Testis (tissue), 3 donors: ENCODE results near the gene KLHL3. TPM values are rescaled to one million over a fixed set of nuclear protein-coding genes. Genes with fewer than 3 reads are reported as not detected.

Experiments
- DNase-seq: peaks from one replicate; pipeline ENCODE4 v3.0.0-alpha.2; 2019
- H3K27ac ChIP-seq, 2 donors: fragments of 200-600 bp; sonication (generic); one replicate each; pipeline ENCODE4 v1.5.1; 2019
- H3K27me3 ChIP-seq: fragments of 200-600 bp; sonication (generic); one replicate; pipeline ENCODE4 v1.5.1; 2019
- H3K36me3 ChIP-seq: fragments of 200-600 bp; sonication (generic); one replicate; pipeline ENCODE4 v1.5.1; 2017; ENCODE audit warnings: low read depth; ENCODE audit errors: missing control alignments
- H3K4me1 ChIP-seq: fragments of 200-600 bp; sonication (generic); one replicate; pipeline ENCODE4 v1.5.1; 2019
- H3K4me3 ChIP-seq, 2 donors: fragments of 200-600 bp; sonication (generic); one replicate each; pipeline ENCODE4 v1.5.1; 2017 to 2019
- H3K9me3 ChIP-seq: fragments of 200-600 bp; sonication (generic); one replicate; pipeline ENCODE4 v1.5.1; 2017
- POLR2A ChIP-seq: fragments of 450-650 bp; IDR thresholded peaks from one replicate; pipeline ENCODE4 v1.6.1; 2017; ENCODE audit warnings: antibody characterized with exemption, mild to moderate bottlenecking, moderate library complexity
- WGBS, 2 donors: methylation state at CpG; one replicate each; pipeline ENCODE4 v1.1.5; 2018; 5-methylcytosine and 5-hydroxymethylcytosine counted together
- intact Hi-C: fragments of 100-400 bp; cut with DNase I; formaldehyde crosslinking; loops from one replicate; pipeline ENCODE4 v1.15.1; 2023; ENCODE audit warnings: low total_unique reads
- polyA plus RNA-seq: library from polyadenylated mRNA; stranded (reverse); fragments of 350-450 nt; fragmentation: Illumina TruSeq; extraction: RNeasy Lipid Tissue Mini Kit (QIAGEN cat#74804); gene quantifications from one replicate; pipeline ENCODE4 v1.2.3, GENCODE V29; 2014; ENCODE audit warnings: low read depth, low replicate concordance; ENCODE audit not compliant: insufficient read depth
- total RNA-seq, 2 donors: library from RNA; depleted of rRNA; stranded (reverse); fragments of >200 nt; gene quantifications; one replicate each; pipeline ENCODE4 v1.2.3, GENCODE V29; 2016
- TF ChIP-seq, protein P1 (sequence below), 3 experiments: fragments of 450-650 bp in 2 of 3; fragments of 200-600 bp in 1 of 3; sonication (generic) in 1 of 3; IDR thresholded peaks; one replicate each; pipeline ENCODE4 v1.5.1; 2016 to 2019; ENCODE audit warnings: antibody characterized with exemption in 3 of 3, mild to moderate bottlenecking in 2 of 3, moderate library complexity in 1 of 3

The KLHL3 gene
- total and polyA plus RNA-seq, 3 donors from 2014 or later: 13.7 to 35.0 (median 26.2) TPM

DNA sequence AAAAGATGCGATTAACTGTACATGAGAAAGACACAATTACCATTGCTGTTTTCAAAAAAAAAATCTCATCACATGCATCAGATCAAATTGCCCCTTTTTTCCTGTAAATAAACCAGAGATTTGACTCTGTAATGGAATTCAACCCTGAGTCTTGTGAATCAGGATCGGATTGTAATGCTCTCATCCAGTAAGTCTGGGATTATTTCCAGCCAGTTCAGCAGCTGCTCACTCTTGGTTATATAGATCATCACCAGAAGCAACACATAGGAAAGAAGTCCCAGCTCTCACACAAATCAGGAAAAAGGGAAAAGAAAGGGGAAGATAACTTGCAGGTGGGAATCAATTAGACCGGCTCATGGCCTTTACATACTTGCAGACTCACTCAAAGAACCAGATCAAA lies 138.9 kb downstream of the KLHL3 start:
- Histone ChIP-seq H3K27me3 (no peaks in the 10 kb centered on the region), H3K27ac (no peak overlapping the region), H3K4me1 (no peaks in the 10 kb centered on the region), H3K36me3 (no peaks in the 10 kb centered on the region), H3K9me3 (no peaks in the 10 kb centered on the region), H3K4me3 (no peak overlapping the region)
- WGBS, 2 donors: 84 to 86% methylated on average over 3 of the region's 3 CpGs
- intact Hi-C loops: no loop called here
- no peak for DNase-seq
- TF ChIP-seq, protein P1, sequence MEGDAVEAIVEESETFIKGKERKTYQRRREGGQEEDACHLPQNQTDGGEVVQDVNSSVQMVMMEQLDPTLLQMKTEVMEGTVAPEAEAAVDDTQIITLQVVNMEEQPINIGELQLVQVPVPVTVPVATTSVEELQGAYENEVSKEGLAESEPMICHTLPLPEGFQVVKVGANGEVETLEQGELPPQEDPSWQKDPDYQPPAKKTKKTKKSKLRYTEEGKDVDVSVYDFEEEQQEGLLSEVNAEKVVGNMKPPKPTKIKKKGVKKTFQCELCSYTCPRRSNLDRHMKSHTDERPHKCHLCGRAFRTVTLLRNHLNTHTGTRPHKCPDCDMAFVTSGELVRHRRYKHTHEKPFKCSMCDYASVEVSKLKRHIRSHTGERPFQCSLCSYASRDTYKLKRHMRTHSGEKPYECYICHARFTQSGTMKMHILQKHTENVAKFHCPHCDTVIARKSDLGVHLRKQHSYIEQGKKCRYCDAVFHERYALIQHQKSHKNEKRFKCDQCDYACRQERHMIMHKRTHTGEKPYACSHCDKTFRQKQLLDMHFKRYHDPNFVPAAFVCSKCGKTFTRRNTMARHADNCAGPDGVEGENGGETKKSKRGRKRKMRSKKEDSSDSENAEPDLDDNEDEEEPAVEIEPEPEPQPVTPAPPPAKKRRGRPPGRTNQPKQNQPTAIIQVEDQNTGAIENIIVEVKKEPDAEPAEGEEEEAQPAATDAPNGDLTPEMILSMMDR (IDR thresholded peaks at IDR 0.05): no peak
- no peak for TF ChIP-seq POLR2A

GRCh38 chr5:137595396-137596079 lies 140.4 kb downstream of the KLHL3 start:
- Histone ChIP-seq H3K36me3 (no peaks in the 10 kb centered on the region), H3K4me3 (no peak overlapping the region), H3K4me1 (no peaks in the 10 kb centered on the region), H3K27me3 (no peaks in the 10 kb centered on the region), H3K9me3 (no peaks in the 10 kb centered on the region), H3K27ac (no peak overlapping the region)
- no peak for DNase-seq
- no peak for TF ChIP-seq POLR2A
- TF ChIP-seq, protein P1 (IDR thresholded peaks at IDR 0.05): no peak
- intact Hi-C loops: no loop called here
- 22 to 25% methylated on average over 4 of the region's 4 CpGs for WGBS, 2 donors

DNA sequence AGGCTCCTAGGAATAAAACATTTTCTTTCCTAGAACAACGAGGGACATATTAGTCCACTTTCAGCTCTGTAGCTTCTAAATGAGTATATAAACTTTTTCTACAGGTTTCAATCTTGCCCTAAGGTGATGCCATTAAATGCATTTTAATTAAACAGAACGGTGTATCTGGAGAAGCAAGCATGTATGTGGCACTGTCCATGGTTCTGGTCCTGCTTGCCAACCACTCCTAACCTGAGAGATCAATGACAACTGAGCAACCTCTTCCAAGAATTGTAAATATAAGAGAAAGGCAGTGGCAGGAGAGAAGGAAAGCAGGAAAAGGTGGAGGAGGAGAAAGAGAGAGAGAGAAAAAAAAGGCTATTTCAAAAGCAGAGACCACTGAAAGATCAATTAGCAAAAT lies 141.2 kb downstream of the KLHL3 start:
- H3K27me3 ChIP-seq: no peaks in the 10 kb centered on the region
- H3K4me3 ChIP-seq: no peak overlapping the region
- no peaks in the 10 kb centered on the region for H3K9me3 ChIP-seq
- no peak overlapping the region for H3K27ac ChIP-seq
- DNase-seq: no peak
- TF ChIP-seq, protein P1 (IDR thresholded peaks at IDR 0.05): no peak
- TF ChIP-seq POLR2A: no peak
- WGBS, 2 donors: 29 to 43% methylated on average over 2 of the region's 2 CpGs
- intact Hi-C loops: no loop called here
- no peaks in the 10 kb centered on the region for H3K36me3 ChIP-seq
- no peaks in the 10 kb centered on the region for H3K4me1 ChIP-seq

- WGBS, 2 donors: 91 to 94% methylated on average over 3 of the region's 3 CpGs
These were observed 143.6 kb downstream of the KLHL3 start for GRCh38 chr5:137592317-137592716.

More at GRCh38 chr5:137592317-137592716, 143.6 kb downstream of the KLHL3 start:
- H3K27me3 ChIP-seq: no peaks in the 10 kb centered on the region
- DNase-seq: no peak
- H3K27ac ChIP-seq: no peak overlapping the region
- H3K4me3 ChIP-seq: no peak overlapping the region
- H3K36me3 ChIP-seq: no peaks in the 10 kb centered on the region
- TF ChIP-seq, protein P1 (IDR thresholded peaks at IDR 0.05): no peak
- TF ChIP-seq POLR2A: no peak
- no peaks in the 10 kb centered on the region for H3K9me3 ChIP-seq
- intact Hi-C loops: no loop called here
- H3K4me1 ChIP-seq: no peaks in the 10 kb centered on the region
